Measurements from ENCODE around the gene WIPF2. TPM values are rescaled to one million over a fixed set of nuclear protein-coding genes. Genes with fewer than 3 reads are reported as not detected.

The WIPF2 gene
- total and polyA plus RNA-seq, 8 donors, result 29.0 to 35.8 (median 32.1) TPM

DNA sequence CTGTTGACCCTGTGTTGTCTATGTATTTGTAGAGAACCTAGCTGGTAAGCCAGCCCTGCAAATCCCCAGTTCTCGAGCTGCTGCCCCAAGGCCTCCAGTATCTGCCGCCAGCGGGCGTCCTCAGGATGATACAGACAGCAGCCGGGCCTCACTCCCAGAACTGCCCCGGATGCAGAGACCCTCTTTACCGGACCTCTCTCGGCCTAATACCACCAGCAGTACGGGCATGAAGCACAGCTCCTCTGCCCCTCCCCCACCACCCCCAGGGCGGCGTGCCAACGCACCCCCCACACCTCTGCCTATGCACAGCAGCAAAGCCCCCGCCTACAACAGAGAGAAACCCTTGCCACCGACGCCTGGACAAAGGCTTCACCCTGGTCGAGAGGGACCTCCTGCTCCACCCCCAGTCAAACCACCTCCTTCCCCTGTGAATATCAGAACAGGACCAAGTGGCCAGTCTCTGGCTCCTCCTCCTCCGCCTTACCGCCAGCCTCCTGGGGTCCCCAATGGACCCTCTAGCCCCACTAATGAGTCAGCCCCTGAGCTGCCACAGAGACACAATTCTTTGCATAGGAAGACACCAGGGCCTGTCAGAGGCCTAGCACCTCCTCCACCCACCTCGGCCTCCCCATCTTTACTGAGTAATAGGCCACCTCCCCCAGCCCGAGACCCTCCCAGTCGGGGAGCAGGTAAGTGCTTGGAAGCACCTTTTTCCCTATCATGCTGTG, 45.5 kb downstream of the WIPF2 start:
- H3K4me3 ChIP-seq, result no peak overlapping the region
- no peaks in the 10 kb centered on the region for H3K4me1 ChIP-seq
- peaks cover 7 to 95% of the 10 kb centered on the region in 2 donors for H3K36me3 ChIP-seq
- ATAC-seq, result no peak
- intact Hi-C loops (cut with DNase I), result no loop called here
- H3K27ac ChIP-seq, result no peak overlapping the region
- no peaks in the 10 kb centered on the region for H3K27me3 ChIP-seq
- DNase-seq, result no peak
- no peak for TF ChIP-seq CTCF (IDR thresholded peaks at IDR 0.05)
- no peaks in the 10 kb centered on the region for H3K9me3 ChIP-seq

DNA sequence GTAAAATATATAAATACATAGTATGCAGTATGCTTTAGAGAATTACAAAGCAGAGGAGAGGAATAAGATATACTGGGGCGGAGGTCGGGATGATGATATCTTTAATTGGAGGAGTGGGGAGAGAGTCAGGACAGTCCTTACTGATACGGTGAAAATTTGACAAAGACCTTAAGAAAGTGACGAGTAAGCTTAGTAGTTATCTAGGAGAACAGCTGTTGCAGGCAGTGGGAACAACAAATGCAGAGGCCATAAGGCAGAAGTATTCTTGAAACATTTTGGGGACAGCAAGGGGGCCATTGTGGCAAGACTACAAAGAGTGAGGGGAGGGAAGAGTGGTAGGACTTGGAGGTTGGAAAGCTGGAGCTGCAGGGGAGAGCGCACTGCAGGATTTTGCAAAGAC, 46.2 kb downstream of the WIPF2 start:
- peaks cover 7 to 95% of the 10 kb centered on the region in 2 donors for H3K36me3 ChIP-seq
- H3K4me3 ChIP-seq, result no peak overlapping the region
- no peaks in the 10 kb centered on the region for H3K9me3 ChIP-seq
- no peaks in the 10 kb centered on the region for H3K27me3 ChIP-seq
- no peak for TF ChIP-seq CTCF (IDR thresholded peaks at IDR 0.05)
- DNase-seq, result no peak
- no peak overlapping the region for H3K27ac ChIP-seq
- intact Hi-C loops (cut with DNase I), result no loop called here
- H3K4me1 ChIP-seq, result no peaks in the 10 kb centered on the region
- no peak for ATAC-seq

- Histone ChIP-seq H3K4me1 (no peaks in the 10 kb centered on the region), H3K27me3 (no peaks in the 10 kb centered on the region), H3K27ac (no peak overlapping the region), H3K9me3 (no peaks in the 10 kb centered on the region), H3K4me3 (no peak overlapping the region), H3K36me3 (peaks cover 7 to 95% of the 10 kb centered on the region in 2 donors)
- ATAC-seq (no peak), DNase-seq (no peak)
- intact Hi-C loops (cut with DNase I), result no loop called here
- no peak for TF ChIP-seq CTCF (IDR thresholded peaks at IDR 0.05)
Measured at GRCh38 chr17:40266882-40267281, 47.8 kb downstream of the WIPF2 start.

- H3K4me1 ChIP-seq, result no peaks in the 10 kb centered on the region
Measured at GRCh38 chr17:40268141-40268712, 49.1 kb downstream of the WIPF2 start.

More at GRCh38 chr17:40268141-40268712, 49.1 kb downstream of the WIPF2 start:
- H3K27me3 ChIP-seq, result no peaks in the 10 kb centered on the region
- peaks cover 7 to 95% of the 10 kb centered on the region in 2 donors for H3K36me3 ChIP-seq
- DNase-seq (no peak), ATAC-seq (no peak)
- H3K4me3 ChIP-seq, result no peak overlapping the region
- no peaks in the 10 kb centered on the region for H3K9me3 ChIP-seq
- TF ChIP-seq CTCF (IDR thresholded peaks at IDR 0.05), result no peak
- intact Hi-C loops (cut with DNase I), result no loop called here
- H3K27ac ChIP-seq, result no peak overlapping the region

Measured in left lung (tissue), 10 donors.